GM18909 (cell line): ENCODE results near the gene TMEM164.

Experiments used
- ATAC-seq: cut with Tn5 transposase; IDR thresholded peaks from one replicate; pipeline ENCODE4 v1.9.1; 2021; ENCODE audit warnings: mild to moderate bottlenecking; ENCODE audit not compliant: unreplicated experiment, poor library complexity

TMEM164 gene

DNA sequence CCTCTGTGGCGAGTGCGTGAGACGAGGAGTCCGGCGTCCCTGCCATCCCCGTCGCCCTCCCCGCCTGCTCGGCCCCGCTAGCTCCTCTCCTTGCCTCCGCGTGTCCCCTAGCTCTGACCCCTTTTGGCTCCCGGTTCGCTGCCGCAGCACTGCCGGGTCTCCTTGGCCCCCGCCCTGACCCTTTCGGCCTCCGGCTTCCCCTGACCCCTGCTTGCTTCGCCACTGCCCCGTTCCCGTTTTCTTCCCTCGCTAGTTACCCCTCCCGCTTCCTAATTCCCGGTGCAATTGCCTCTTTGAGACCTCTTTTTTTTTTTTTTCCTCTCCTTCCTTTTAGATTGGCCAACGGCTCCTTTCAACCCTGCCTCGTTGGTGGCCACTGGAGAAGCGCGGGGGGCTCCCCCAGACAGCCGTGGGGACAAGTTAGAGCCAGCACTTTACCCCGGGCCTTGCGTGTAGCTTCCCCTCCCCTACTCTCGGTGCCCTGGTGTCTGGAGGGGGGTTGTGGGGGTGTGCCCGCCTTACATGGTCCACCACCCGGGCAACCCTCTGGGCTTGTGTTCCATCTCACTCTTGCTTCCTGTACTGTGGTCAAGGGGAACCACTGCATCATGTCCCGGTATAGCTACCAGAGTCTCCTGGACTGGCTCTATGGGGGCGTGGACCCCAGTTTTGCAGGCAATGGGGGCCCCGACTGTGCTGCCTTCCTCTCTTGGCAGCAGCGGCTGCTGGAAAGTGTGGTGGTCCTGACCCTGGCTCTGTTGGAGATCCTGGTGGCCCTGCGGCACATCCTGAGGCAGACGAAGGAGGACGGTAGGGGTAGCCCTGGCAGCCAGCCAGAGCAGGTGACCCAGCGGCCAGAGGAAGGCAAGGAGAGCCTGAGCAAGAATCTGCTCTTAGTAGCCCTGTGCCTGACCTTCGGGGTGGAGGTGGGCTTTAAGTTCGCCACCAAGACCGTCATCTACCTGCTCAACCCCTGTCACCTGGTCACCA lies 548 bp downstream of the TMEM164 start:
- no peak for ATAC-seq

GRCh38 chrX:110004215-110004614 lies 1.3 kb downstream of the TMEM164 start:
- ATAC-seq: no peak

- ATAC-seq: no peak
Measured at GRCh38 chrX:110004731-110005369, 1.9 kb downstream of the TMEM164 start.

- ATAC-seq: no peak
Measured at GRCh38 chrX:110006161-110006560, 3.2 kb downstream of the TMEM164 start.

GRCh38 chrX:110006821-110007375 lies 4.0 kb downstream of the TMEM164 start:
- ATAC-seq: no peak

DNA sequence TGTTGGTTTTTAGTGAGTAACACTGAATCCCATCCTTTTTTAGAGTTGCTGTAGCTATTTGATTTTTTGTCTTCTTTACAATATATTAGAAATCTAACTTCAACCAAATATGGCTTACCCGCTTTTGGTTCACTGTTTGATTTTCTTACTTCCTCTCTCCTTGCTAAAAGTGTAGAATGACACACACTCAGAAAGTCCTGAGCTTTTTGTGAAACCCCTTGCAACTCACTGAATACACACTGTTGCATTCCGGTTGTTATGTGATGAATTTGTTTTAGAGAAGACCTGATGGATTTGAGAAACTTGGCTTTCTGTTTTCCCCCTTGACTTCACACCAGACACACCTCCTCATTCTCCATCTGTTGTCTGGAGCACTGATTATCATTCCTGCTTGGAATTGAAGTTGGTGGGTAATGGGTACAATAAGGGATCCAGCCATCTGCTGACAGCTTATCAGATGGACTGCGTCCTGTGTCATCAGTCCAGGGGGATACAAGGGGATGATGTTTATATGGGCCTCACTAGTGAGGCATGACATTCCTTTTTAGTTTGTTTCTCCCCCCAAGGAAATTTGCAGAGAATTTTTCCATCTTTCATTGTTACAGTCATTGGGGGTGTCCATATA lies 5.2 kb downstream of the TMEM164 start:
- no peak for ATAC-seq

DNA sequence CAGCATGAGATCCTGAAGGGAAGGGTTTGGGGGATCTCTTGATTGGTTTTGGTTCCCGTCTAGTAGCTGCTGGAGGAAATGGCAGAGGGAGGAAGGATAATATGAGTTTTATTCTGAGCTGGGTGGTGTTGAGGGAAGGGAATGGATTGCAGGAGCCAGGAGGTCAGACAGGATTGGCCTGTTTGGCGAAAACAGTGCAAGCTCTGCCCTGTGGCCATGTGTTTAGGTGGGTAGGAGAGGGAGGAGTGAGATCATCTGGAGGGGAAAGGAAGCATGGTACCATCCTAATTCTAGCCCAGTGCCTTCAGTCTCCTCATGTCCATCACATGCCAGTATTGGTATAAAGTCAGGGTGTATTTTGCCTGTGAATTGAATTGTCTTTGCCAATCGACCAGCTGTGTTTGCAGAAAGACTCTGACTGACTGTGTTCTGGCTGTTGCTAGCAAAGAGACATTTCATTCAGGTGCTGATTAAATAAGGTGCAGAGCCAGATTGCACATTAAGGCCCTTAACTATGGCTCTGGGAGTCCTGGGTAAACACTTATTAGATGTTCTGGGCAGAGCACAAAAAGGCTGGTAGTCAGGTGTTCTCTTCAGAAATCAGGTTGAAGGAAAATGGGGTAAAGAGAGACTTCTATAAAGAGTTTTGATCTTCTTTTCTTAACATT lies 10.0 kb downstream of the TMEM164 start:
- no peak for ATAC-seq

DNA sequence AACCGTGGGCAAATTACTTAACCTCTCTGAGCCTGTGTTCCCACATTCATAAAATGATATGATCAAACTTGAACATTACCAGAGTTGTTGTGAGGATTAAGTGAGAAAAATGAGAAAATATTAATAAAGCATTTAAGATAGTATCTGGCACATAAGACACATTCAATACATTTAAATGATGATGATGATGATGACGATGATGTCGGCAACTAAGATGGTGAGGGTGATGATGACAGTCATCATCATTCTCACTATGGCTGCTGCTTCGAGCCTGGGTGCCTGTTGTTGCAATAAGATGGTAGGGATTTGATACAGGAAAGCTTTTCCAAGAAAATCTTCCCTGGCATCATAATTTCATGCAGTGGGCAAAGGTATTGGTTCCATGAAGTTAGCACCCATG lies 11.1 kb downstream of the TMEM164 start:
- no peak for ATAC-seq

GRCh38 chrX:110015032-110015431 lies 12.1 kb downstream of the TMEM164 start:
- ATAC-seq: no peak

DNA sequence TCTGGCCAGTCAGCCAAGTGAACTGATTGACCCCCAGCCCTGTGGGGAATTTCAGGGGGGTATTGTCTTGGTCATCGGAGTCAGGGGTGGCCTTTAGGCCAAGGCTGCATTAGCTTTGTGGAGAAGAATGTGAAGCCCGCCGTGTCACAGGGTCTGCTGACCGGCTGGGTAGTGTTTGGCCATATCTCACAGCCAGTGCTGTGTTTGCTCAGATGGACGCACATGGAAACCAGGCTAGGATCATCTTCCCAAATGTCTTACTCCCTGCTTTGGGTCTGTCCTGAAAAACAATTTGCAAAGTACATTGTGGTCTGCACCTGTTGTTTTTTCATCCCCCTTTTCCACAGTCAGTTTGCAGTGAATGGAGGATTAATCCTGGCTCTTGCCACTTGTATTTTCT lies 13.0 kb downstream of the TMEM164 start:
- no peak for ATAC-seq

GRCh38 chrX:110020536-110020935 lies 17.6 kb downstream of the TMEM164 start:
- ATAC-seq: no peak

- no peak for ATAC-seq
Measured at GRCh38 chrX:110021258-110022022, 18.5 kb downstream of the TMEM164 start.

- ATAC-seq: no peak
Measured at GRCh38 chrX:110022599-110023448, 19.9 kb downstream of the TMEM164 start.

DNA sequence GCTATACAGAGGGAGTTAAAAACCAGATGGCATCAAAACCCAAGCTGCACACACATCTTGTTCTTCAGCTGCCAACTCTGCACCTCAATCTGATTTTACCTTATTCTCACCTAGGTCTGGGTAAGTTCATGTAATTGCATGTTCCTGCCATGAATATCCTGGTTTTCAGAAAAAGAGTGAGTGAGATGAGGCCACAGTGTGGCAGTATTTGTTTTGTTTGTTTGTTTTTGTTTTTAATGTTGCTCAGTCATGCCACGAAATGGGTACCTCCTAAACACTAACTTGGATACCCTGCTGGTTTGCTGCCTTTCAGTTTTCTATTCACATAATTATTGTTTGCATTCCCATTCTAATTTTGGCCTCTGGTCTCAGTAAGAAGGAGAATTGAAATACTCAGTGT lies 22.5 kb downstream of the TMEM164 start:
- no peak for ATAC-seq

DNA sequence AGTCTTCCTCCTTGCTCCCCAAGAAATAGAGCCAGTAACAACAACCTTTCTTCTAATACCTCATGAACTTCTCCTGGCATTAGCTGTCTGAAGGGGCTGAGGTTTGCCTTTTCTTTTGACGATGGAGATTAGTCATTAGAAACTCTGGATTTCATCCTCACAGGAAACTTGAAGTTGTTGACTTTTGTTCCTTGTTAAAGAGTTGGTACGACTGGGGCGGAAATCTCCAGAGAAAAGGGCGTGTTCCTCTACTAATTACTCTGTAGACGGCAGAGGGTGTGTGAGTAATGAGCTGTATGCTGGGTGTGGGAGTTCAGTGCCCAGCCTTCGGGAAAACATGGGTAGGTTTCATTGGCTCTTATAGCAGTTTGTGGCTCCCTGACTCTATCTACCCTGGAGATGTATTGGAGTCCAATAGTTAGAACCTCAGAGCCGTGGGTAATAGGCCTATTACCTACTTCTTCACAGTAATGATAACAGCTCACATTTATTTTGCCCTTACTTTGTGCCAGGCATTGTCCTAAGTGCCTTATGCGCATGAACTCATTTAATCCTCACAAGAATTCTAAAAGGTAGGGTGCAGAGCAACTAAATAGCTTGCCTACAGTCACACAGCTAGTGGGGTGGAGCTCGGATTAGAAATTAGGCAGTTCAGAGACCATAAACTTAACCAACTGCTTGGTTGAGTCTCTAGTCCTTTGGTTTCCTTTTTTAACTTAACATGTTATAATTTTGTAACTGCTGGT lies 23.4 kb downstream of the TMEM164 start:
- no peak for ATAC-seq

DNA sequence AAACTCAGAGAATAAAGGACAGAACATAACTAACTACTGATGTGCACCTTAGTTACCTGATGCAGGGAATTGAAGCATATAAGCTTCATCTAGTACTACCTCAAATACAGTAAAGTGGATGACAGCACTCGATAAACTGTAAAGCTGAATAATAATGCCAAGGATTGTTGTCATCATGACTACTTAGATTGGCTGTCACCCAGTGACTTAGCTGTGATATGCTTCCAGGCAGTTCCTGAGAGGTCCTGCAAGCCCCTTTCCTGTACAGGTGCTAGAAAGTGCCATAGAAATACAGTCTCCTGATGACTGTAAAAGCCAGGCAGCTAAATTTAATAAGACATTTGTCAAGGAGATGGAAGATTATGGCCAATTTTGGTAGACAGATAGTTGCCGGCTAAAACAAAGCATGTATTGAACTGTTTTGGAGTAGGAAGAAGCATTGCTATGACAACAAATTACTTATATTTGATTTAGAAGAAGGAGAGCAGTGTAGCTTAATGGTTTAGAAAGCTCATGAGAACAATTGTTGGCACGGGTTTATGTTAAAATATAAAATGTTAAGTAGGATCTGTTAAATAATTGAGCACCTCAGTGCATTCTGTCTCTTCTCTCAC lies 29.7 kb downstream of the TMEM164 start:
- ATAC-seq: no peak

- ATAC-seq: no peak
Measured at GRCh38 chrX:110034036-110034435, 31.1 kb downstream of the TMEM164 start.
